Lung (tissue), 12 donors: ENCODE measurements around the gene RNF13. TPM values are rescaled to one million over a fixed set of nuclear protein-coding genes. Genes with fewer than 3 reads are reported as not detected.
"Not testable (repeated sequence)": the region's sequence is repeated elsewhere in the genome, so short reads cannot be mapped to it uniquely, and the experiment has no call there.

Experiments used
- ATAC-seq: fragments of 200-7000 bp; cut with Tn5 transposase; one replicate; pipeline ENCODE4 v1.9.1; 2020; ENCODE audit warnings: moderate number of reproducible peaks; ENCODE audit not compliant: insufficient read depth, low FRiP score
- DNase-seq, 3 donors: peaks; one replicate each; pipeline ENCODE4 v3.0.0-alpha.2; 2013 to 2017
- H3K27ac ChIP-seq, 2 donors: one replicate each; pipeline ENCODE4 v1.5.1; 2013; ENCODE audit warnings: mild to moderate bottlenecking in 2 of 2, moderate library complexity in 2 of 2, control low read depth in 1 of 2, inconsistent platforms in 1 of 2, low read depth in 1 of 2, low read length in 1 of 2
- H3K27me3 ChIP-seq, 3 donors: one replicate each; pipeline ENCODE4 v1.5.1; 2013; ENCODE audit warnings: low read length in 2 of 3; ENCODE audit not compliant: control insufficient read depth in 3 of 3, insufficient read depth in 3 of 3
- H3K36me3 ChIP-seq, 4 donors: one replicate each; pipeline ENCODE4 v1.5.1; 2013; ENCODE audit warnings: low read length in 4 of 4, mild to moderate bottlenecking in 1 of 4, moderate library complexity in 1 of 4; ENCODE audit not compliant: control insufficient read depth in 4 of 4, insufficient read depth in 4 of 4
- H3K4me1 ChIP-seq, 5 donors: one replicate each; pipeline ENCODE4 v1.5.1; 2013; ENCODE audit warnings: low read length in 5 of 5, mild to moderate bottlenecking in 2 of 5, moderate library complexity in 1 of 5; ENCODE audit not compliant: control insufficient read depth in 5 of 5, insufficient read depth in 5 of 5
- H3K4me3 ChIP-seq: one replicate; pipeline ENCODE4 v1.5.1; 2013; ENCODE audit warnings: mild to moderate bottlenecking, control low read depth, moderate library complexity
- H3K9ac ChIP-seq, 2 donors: one replicate each; pipeline ENCODE4 v1.5.1; 2013; ENCODE audit warnings: low read length in 2 of 2, control low read depth in 1 of 2; ENCODE audit not compliant: insufficient read depth in 1 of 2
- H3K9me3 ChIP-seq, 4 donors: one replicate each; pipeline ENCODE4 v1.5.1; 2013; ENCODE audit warnings: low read length in 3 of 4, mild to moderate bottlenecking in 1 of 4, moderate library complexity in 1 of 4; ENCODE audit not compliant: control insufficient read depth in 4 of 4, insufficient read depth in 3 of 4
- WGBS, 2 donors: extraction: QIAGEN DNeasy Blood & Tissue Kit; methylation state at CpG; one replicate each; pipeline ENCODE4 v1.1.7; 2013; 5-methylcytosine and 5-hydroxymethylcytosine counted together
- polyA plus RNA-seq, 2 donors: library from polyadenylated mRNA; stranded (reverse); fragments of 200-250 nt; gene quantifications; one replicate each; pipeline ENCODE4 v1.2.1, GENCODE V29; 2013
- total RNA-seq, 2 donors: library from RNA; depleted of rRNA in 1 of 2; stranded (reverse); fragments of >200 nt in 1 of 2; gene quantifications; one replicate each; pipeline ENCODE4 v1.2.1, GENCODE V29; 2014 to 2021
- TF ChIP-seq, protein P1 (sequence below): IDR thresholded peaks from 2 replicates; pipeline ENCODE4 v1.5.1; 2012; ENCODE audit warnings: mild to moderate bottlenecking; ENCODE audit errors: control extremely low read depth, extremely low read depth
- donor health status: control.
- donor health status: control.
- donor health status: Bipolar disorder and iron deficiency.
- donor health status: healthy.
- donor health status: DM: yes; HTN: yes; CAD: no.

The RNF13 gene
- total and polyA plus RNA-seq, 4 donors = 56.2 to 170 (median 96.7) TPM

GRCh38 chr3:149941186-149941585, 128.2 kb downstream of the RNF13 start:
- 83 to 89% methylated on average over 2 of the region's 2 CpGs for WGBS, 2 donors
- Histone ChIP-seq H3K9ac (no peak overlapping the region), H3K4me3 (no peak overlapping the region), H3K4me1 (peaks cover 0 to 3% (median 0%) of the 10 kb centered on the region in 5 donors), H3K9me3 (peaks cover 0 to 8% (median 0%) of the 10 kb centered on the region in 4 donors), H3K36me3 (peaks cover 0 to 2% (median 0%) of the 10 kb centered on the region in 4 donors), H3K27ac (no peak overlapping the region), H3K27me3 (no peaks in the 10 kb centered on the region)
- TF ChIP-seq, protein P1, sequence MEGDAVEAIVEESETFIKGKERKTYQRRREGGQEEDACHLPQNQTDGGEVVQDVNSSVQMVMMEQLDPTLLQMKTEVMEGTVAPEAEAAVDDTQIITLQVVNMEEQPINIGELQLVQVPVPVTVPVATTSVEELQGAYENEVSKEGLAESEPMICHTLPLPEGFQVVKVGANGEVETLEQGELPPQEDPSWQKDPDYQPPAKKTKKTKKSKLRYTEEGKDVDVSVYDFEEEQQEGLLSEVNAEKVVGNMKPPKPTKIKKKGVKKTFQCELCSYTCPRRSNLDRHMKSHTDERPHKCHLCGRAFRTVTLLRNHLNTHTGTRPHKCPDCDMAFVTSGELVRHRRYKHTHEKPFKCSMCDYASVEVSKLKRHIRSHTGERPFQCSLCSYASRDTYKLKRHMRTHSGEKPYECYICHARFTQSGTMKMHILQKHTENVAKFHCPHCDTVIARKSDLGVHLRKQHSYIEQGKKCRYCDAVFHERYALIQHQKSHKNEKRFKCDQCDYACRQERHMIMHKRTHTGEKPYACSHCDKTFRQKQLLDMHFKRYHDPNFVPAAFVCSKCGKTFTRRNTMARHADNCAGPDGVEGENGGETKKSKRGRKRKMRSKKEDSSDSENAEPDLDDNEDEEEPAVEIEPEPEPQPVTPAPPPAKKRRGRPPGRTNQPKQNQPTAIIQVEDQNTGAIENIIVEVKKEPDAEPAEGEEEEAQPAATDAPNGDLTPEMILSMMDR = no peak
- ATAC-seq = no peak
- DNase-seq = no peak

DNA sequence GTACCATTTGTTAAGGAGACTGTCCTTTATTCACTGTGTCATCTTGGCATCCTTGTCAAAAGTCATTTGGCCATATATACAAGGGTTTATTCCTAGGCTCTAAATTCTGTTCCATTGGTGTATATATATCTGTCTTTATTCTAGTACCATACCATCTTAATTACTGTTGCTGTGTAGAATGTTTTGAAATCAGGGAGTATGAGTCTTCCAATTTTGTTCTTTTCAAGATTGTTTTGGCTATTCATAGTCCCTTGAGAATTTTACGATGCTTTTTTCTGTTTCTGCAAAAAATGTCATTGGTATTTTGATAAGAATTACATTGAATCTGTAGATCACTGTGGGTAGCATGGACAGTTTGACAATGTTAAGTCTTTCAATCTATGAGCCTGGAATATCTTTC, 128.9 kb downstream of the RNF13 start:
- 87 to 93% methylated on average over 1 of the region's 1 CpG for WGBS, 2 donors
- no peak overlapping the region for H3K9ac ChIP-seq

GRCh38 chr3:149942409-149942808, 129.4 kb downstream of the RNF13 start:
- no peak for ATAC-seq
- H3K4me3 ChIP-seq = no peak overlapping the region
- H3K9me3 ChIP-seq = peaks cover 0 to 5% (median 0%) of the 10 kb centered on the region in 4 donors
- no peaks in the 10 kb centered on the region for H3K27me3 ChIP-seq
- no peak overlapping the region for H3K27ac ChIP-seq
- H3K36me3 ChIP-seq = peaks cover 0 to 2% (median under 1%) of the 10 kb centered on the region in 4 donors
- H3K9ac ChIP-seq = no peak overlapping the region
- no peaks in the 10 kb centered on the region for H3K4me1 ChIP-seq
- no peak for DNase-seq
- TF ChIP-seq, protein P1 = no peak

More for the DNA sequence above, 128.9 kb downstream of the RNF13 start:
- ATAC-seq (no peak), DNase-seq (no peak)
- Histone ChIP-seq H3K4me3 (no peak overlapping the region), H3K4me1 (peaks cover 0 to 1% (median 0%) of the 10 kb centered on the region in 5 donors), H3K36me3 (peaks cover 0 to 2% (median 0%) of the 10 kb centered on the region in 4 donors), H3K27me3 (no peaks in the 10 kb centered on the region), H3K27ac (no peak overlapping the region), H3K9me3 (peaks cover 0 to 6% (median 0%) of the 10 kb centered on the region in 4 donors)
- TF ChIP-seq, protein P1 = no peak

- not testable (repeated sequence) for ATAC-seq, H3K36me3 ChIP-seq, H3K4me1 ChIP-seq, H3K9ac ChIP-seq, H3K9me3 ChIP-seq, H3K27me3 ChIP-seq, DNase-seq, H3K27ac ChIP-seq, H3K4me3 ChIP-seq
- WGBS, 2 donors = 99 to 100% methylated on average over 3 of the region's 3 CpGs
Measured at GRCh38 chr3:149943966-149944365, 131.0 kb downstream of the RNF13 start.
